BJ (cell line): Measurements from ENCODE around the gene VCX3B. TPM values are rescaled to one million over a fixed set of nuclear protein-coding genes. Genes with fewer than 3 reads are reported as not detected.
"Not testable (repeated sequence)": the region's sequence is repeated elsewhere in the genome, so short reads cannot be mapped to it uniquely, and the experiment has no call there.

Experiments used
- CTCF ChIA-PET: fragments of 350-600 bp; formaldehyde crosslinking; extraction: SDS; loops from one replicate; lab custom pipeline; 2021; ENCODE audit warnings: antibody characterized with exemption, inconsistent platforms; lab: Yijun Ruan, JAX
- POLR2A ChIA-PET: fragments of 300-600 bp; sonication (Branson Sonifier 250); formaldehyde crosslinking; extraction: SDS; loops from one replicate; lab custom pipeline; 2021; ENCODE audit warnings: antibody characterized with exemption; lab: Charles Lee
- DNase-seq: peaks from one replicate; pipeline ENCODE4 v3.0.0-alpha.2; 2011; ENCODE audit warnings: low read depth
- H3K27me3 ChIP-seq: 2 replicates; pipeline ENCODE4 v1.6.0; 2011; ENCODE audit warnings: low read length; ENCODE audit not compliant: control insufficient read depth, insufficient read depth
- H3K36me3 ChIP-seq: 2 replicates; pipeline ENCODE4 v1.5.1; 2011; ENCODE audit warnings: low read length; ENCODE audit not compliant: control insufficient read depth, insufficient read depth
- H3K4me3 ChIP-seq: 2 replicates; pipeline ENCODE4 v1.5.1; 2011; ENCODE audit warnings: low read depth, mild to moderate bottlenecking, control low read depth, low read length
- CTCF ChIP-seq: IDR thresholded peaks from 2 replicates; pipeline ENCODE4 v1.5.1; 2011; ENCODE audit warnings: low read depth, mild to moderate bottlenecking, control low read depth, inconsistent platforms, low read length, moderate library complexity; ENCODE audit not compliant: insufficient read depth
- polyA plus RNA-seq: library from polyadenylated mRNA; depleted of rRNA; stranded (reverse); fragments of >200 nt; gene quantifications from 2 replicates; pipeline ENCODE4 v1.2.3, GENCODE V29; 2011

Gene VCX3B
- polyA plus RNA-seq, 1 experiment: not detected

- H3K36me3 ChIP-seq: no peaks in the 10 kb centered on the region
- no peak for TF ChIP-seq CTCF
- H3K27me3 ChIP-seq: no peaks in the 10 kb centered on the region
- no peak overlapping the region for H3K4me3 ChIP-seq
- ChIA-PET POLR2A (no interaction called here), CTCF (no interaction called here)
- DNase-seq: no peak
Observed at GRCh38 chrX:8484360-8484949, 19.8 kb downstream of the VCX3B start.

GRCh38 chrX:8495036-8495435 lies 30.4 kb downstream of the VCX3B start:
- H3K4me3 ChIP-seq, CTCF ChIA-PET, DNase-seq, H3K36me3 ChIP-seq, H3K27me3 ChIP-seq, POLR2A ChIA-PET: not testable (repeated sequence)

GRCh38 chrX:8500203-8500602 lies 35.6 kb downstream of the VCX3B start:
- CTCF ChIA-PET: no interaction called here
- H3K4me3 ChIP-seq: no peak overlapping the region
- no peaks in the 10 kb centered on the region for H3K27me3 ChIP-seq
- no peak for TF ChIP-seq CTCF
- H3K36me3 ChIP-seq: no peaks in the 10 kb centered on the region
- POLR2A ChIA-PET: no interaction called here
- DNase-seq: no peak

GRCh38 chrX:8502101-8502500 lies 37.5 kb downstream of the VCX3B start:
- H3K36me3 ChIP-seq, POLR2A ChIA-PET, H3K27me3 ChIP-seq, CTCF ChIA-PET, H3K4me3 ChIP-seq, DNase-seq: not testable (repeated sequence)

- TF ChIP-seq CTCF: no peak
- POLR2A ChIA-PET: no interaction called here
- CTCF ChIA-PET: no interaction called here
Observed at GRCh38 chrX:8504451-8504850, 39.8 kb downstream of the VCX3B start.

More at GRCh38 chrX:8504451-8504850, 39.8 kb downstream of the VCX3B start:
- H3K27me3 ChIP-seq: no peaks in the 10 kb centered on the region
- H3K4me3 ChIP-seq: no peak overlapping the region
- no peaks in the 10 kb centered on the region for H3K36me3 ChIP-seq
- peak; percentile 5 for DNase-seq
